ENCODE results near the gene MAFG.

GRCh38 chr17:81878294-81878693, 49.2 kb downstream of the MAFG start:
- TF ChIP-seq CTCF (IDR thresholded peaks at IDR 0.05 in 4 of 5, conservative IDR thresholded peaks at IDR 0.05 in 1 of 5) (no peak), POLR2A (IDR thresholded peaks at IDR 0.05) (no peak)

All from gastrocnemius medialis (tissue), 4 donors.